CD4-positive, alpha-beta T cell treated with Interleukin-1 beta for 1 hour (primary cell): ENCODE results near the gene AQP6.
A peak's percentile ranks its signal among the peaks of the same experiment; 100 is the strongest.

Experiments
- DNase-seq, 2 donors: peaks; one replicate each; pipeline ENCODE4 v3.0.0-alpha.2; 2020 to 2022

AQP6 gene

GRCh38 chr12:50006280-50006679, 33.5 kb downstream of the AQP6 start:
- DNase-seq = no peak

- no peak for DNase-seq
Measured at GRCh38 chr12:50006754-50007442, 34.2 kb downstream of the AQP6 start.

- DNase-seq = peak in 1 of 2 donors; percentile 7
Measured at GRCh38 chr12:50013361-50014147, 40.8 kb downstream of the AQP6 start.

- DNase-seq = no peak
Measured at GRCh38 chr12:50014342-50014741, 41.6 kb downstream of the AQP6 start.

- peak in 1 of 2 donors; percentile 29 for DNase-seq
Measured at GRCh38 chr12:50016501-50017475, 44.0 kb downstream of the AQP6 start.

GRCh38 chr12:50017641-50018040, 44.9 kb downstream of the AQP6 start:
- no peak for DNase-seq

GRCh38 chr12:50018154-50018553, 45.4 kb downstream of the AQP6 start:
- DNase-seq = no peak

GRCh38 chr12:50018968-50019367, 46.2 kb downstream of the AQP6 start:
- no peak for DNase-seq

- no peak for DNase-seq
Measured at GRCh38 chr12:50019524-50019923, 46.8 kb downstream of the AQP6 start.

- no peak for DNase-seq
Measured at GRCh38 chr12:50021031-50021430, 48.3 kb downstream of the AQP6 start.

GRCh38 chr12:50022903-50023302, 50.2 kb downstream of the AQP6 start:
- DNase-seq = no peak

GRCh38 chr12:50024227-50024626, 51.5 kb downstream of the AQP6 start:
- no peak for DNase-seq

- no peak for DNase-seq
Measured at GRCh38 chr12:50024805-50025186, 52.0 kb downstream of the AQP6 start.

- DNase-seq = peak; percentile 98
Measured at GRCh38 chr12:50025187-50026059, 52.7 kb downstream of the AQP6 start, which contains the start of gene RACGAP1. Gene RACGAP1 (minus strand): TSS chr12:50025494. CDS start chr12:50016715, 8,779 bp downstream.

- no peak for DNase-seq
Measured at GRCh38 chr12:50026691-50027090, 53.9 kb downstream of the AQP6 start.
